GM12801 (cell line): ENCODE results near the gene GNAI1.

ENCODE experiments used
- TF ChIP-seq, protein P1 (sequence below): IDR thresholded peaks from one replicate; pipeline ENCODE4 v1.5.1; 2011; ENCODE audit warnings: control low read depth; ENCODE audit not compliant: insufficient read length; ENCODE audit errors: extremely low read depth

GNAI1 gene

DNA sequence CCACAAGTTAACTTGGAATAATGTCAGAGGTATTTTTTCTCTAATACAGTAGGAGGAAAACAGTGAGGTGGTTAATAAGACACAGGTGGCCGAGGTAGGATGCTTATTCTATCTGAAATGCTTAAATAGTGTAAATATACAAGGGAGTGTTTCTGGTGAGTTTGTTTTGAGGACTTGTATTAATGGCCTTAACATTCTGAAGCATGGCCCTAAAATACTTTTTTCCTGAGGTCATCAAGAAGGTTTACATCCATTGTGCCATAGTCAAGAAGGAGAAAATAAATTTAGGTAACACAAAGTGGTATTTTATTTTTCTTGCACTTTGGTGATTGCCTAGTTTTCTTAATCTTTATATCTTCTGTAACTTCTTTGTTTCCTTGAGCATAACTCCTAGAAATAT is 18.8 kb downstream of the GNAI1 start:
- TF ChIP-seq, protein P1, sequence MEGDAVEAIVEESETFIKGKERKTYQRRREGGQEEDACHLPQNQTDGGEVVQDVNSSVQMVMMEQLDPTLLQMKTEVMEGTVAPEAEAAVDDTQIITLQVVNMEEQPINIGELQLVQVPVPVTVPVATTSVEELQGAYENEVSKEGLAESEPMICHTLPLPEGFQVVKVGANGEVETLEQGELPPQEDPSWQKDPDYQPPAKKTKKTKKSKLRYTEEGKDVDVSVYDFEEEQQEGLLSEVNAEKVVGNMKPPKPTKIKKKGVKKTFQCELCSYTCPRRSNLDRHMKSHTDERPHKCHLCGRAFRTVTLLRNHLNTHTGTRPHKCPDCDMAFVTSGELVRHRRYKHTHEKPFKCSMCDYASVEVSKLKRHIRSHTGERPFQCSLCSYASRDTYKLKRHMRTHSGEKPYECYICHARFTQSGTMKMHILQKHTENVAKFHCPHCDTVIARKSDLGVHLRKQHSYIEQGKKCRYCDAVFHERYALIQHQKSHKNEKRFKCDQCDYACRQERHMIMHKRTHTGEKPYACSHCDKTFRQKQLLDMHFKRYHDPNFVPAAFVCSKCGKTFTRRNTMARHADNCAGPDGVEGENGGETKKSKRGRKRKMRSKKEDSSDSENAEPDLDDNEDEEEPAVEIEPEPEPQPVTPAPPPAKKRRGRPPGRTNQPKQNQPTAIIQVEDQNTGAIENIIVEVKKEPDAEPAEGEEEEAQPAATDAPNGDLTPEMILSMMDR: no peak

DNA sequence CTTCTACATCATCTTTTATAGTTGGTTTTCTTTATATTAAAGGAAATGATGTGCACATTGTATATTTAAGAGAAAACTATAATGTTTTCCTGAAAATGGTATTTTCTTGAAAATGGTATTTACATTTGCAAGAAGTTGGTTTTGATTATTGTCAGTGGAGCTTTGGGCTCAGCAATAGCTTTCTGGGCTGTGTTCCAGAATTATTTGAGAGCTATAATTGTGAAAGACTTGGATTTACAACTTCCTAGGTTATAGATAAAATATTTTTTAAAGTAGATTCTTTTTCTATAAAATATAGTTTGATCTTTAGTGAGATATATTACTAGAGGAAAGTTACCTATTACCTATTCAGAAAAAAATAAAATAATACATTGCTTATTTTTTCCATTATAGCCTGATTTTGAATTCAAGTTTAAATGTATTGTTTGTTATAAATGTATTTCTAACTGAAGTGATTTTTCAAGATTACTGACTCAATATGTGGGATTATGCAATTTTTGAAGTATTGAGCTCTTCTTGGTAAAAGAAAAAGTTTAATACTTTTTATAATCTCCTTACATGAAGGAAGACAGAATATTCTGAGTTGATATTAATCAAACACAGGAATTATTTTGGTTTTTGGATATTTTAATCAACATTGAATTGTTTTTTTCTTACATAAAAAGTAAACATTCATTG is 20.2 kb downstream of the GNAI1 start:
- TF ChIP-seq, protein P1: no peak

DNA sequence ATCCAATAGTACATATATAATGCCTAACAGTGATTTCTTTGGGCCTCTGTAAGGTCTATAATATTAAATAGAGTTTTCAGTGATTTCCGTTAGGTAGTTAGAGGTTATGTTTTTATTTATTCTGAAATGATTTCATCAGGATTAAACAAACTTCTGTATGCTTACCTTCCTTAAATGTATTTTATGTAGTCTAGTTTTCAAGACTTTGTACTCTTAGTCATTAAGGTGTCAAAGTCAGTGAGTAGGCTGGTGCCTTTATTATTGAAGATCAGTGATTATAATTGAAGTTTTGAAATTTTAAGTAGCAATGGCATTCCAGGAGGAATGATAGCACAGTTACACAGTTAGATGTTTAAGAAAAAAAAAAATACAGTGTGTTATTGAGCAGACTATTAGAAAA is 20.7 kb downstream of the GNAI1 start:
- TF ChIP-seq, protein P1: no peak

DNA sequence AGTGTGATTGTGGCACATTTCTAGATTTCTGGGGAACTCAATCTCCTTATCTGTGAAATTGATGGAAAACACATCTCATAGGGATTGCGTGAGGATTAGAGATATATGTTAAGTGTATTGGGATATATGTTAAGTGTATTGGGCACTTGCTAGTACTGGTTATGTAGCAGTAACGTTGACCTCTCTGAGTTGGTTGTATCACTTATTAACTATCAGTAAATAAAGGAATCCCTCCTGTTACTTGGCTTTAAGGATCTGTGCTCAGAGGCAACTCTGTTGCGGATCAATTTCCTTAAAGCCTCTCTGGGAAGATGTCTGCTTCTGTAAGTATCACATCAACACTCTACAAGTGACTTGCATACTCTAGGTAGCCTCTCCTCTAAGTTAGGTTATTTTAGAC is 25.2 kb downstream of the GNAI1 start:
- TF ChIP-seq, protein P1: no peak

DNA sequence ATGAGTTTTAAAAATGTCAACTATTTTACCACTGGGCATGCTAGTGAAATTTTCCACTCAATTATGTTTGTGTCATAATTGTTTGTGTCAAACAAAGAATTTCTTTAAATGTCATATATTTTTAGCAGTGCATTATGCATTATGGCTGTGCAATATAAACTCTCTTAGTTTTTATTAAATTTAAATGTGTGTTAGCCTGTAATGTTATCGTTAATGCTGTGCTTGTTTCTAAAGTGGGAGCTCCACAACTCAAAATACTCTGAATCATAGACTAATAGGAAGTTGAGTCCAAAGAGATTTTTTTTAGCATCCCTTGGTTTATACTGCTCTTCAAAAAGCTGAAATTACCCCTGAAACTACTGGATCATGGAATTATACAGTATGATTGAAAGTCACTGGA is 26.8 kb downstream of the GNAI1 start:
- TF ChIP-seq, protein P1: no peak

DNA sequence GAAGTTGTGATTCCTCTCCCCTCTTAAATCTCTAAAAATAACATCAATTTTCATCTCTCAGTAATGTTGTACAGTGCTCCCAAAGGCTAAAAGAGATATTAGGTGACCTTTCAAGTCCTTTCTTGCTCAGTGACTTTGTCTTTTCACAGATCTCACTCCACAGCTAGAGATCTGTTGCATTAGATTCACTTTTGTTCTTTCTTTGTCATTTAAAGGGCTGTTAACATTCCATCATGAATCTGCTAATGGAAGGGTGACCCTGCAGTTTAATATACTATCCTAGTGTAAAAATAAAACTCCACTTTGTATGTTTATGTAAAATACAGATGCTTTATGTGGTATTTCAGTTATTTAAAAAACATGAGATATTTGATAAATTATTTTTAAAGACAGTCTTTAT is 30.5 kb downstream of the GNAI1 start:
- TF ChIP-seq, protein P1: no peak

DNA sequence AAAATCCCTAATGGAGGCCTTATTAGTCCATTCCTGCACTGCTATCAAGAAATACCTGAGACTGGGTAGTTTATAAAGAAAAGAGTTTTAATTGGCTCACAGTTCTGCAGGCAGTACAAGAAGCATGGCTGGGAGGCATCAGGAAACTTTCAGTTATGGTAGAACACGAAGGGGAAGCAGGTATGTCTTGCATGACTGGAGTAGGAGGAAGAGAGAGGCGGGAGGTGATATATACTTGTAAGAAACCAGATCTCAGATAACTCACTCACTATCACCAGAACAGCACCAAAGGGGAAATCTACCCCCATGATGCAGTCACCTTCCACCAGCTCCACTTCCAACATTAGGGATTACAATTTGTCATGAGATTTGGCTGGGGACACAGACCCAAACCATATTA is 35.8 kb downstream of the GNAI1 start:
- TF ChIP-seq, protein P1: no peak

DNA sequence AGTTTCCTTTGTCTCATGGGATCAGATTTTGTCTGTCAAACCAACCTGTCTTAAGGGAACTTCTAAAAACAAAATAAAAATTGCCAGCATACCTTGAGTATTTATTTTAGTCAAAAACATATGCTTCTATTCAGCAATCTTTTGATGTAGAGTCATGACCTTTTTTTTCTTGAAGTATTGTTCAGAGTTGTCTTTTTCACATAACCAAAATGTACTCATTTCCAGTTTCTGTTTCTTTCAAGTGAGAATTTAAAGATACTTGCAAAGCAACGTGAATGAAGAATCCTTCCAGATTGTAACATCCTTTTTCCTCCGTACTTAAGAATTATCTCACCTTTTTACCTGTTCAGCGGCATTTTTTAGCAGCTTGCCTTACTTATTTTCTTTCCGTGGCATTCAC is 37.8 kb downstream of the GNAI1 start:
- TF ChIP-seq, protein P1: no peak
